HG03135 (cell line): ENCODE results near the gene ARID1B.

ENCODE experiments used
- ATAC-seq: cut with Tn5 transposase; IDR thresholded peaks from one replicate; pipeline ENCODE4 v1.9.1; 2021; ENCODE audit warnings: mild to moderate bottlenecking, moderate library complexity; ENCODE audit not compliant: unreplicated experiment

The ARID1B gene

DNA sequence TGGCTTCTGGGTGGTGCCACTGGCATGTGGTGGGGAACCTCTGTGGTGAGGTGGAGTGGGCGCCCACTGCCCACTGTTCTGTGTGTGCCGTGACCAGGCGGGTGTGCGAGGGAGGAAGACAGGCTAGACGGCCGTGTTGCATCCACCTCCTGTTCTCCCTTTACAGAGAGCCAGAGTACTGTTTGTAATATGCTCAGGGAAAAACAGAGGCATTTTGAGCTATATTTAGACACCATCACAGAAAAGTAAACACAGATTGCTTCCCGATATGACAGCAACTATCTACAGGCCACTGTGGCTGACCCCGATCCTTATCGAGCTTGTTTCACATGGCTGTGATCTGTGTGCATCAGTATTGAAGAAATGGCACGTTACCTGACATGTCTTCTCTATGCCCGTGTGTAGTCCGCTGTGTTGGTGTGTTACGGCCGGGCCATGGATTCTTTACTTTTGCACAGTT lies 45.6 kb downstream of the ARID1B start:
- ATAC-seq = no peak

GRCh38 chr6:156824142-156824541 lies 47.0 kb downstream of the ARID1B start:
- ATAC-seq = no peak

- ATAC-seq = no peak
These were observed 48.3 kb downstream of the ARID1B start for GRCh38 chr6:156825475-156825874.

DNA sequence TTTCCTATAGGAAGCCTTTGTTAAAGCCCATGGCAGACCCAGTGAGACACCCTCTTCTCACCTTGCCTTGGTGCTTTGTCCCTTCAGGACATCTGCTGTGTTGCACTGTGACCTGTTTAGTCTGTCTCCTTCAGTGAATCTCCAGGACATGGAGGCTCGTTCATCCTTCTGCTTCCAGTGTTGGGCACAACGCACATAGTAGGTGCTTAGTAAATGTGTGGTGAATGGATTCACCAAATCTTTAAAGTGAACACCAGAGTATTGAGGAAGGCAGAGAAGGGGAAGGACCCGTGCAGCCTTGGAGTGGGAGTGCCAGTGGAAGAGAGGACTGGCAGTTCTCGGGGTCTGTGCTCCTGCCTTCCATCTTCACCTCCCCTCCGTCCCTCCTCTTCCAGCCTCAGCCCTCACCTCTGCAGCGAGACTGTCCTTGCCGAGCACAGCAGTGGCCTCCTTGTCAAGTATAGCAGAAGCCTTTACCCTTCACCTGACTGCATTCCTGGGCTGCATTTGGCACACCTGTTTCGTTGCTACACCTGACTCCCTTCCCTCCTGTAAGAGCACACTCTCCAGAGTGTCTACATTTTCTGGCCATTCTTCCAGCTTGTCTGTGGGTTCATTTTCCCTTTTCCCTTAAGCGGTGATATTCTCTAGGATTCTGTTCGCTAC lies 49.2 kb downstream of the ARID1B start:
- ATAC-seq = no peak

DNA sequence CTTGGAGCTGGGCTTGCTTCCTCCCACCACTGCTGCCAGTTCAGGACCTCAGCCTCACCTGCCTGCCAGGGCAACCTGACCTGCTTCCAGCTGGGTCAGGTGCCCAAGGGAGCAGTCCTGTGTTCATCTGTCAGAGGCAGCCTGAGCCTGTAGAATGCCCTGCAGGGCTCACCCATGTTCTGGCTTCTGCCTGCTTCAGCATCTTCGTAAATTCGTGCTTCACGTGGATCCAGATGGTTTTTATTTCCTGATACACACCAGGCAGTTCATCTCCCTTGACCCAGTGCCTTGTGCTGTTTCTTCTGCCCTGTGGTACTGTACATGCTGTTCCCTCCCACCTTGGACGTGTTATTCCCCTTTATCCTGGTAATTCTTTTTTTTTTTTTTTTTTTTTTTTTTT lies 50.2 kb downstream of the ARID1B start:
- ATAC-seq = no peak

DNA sequence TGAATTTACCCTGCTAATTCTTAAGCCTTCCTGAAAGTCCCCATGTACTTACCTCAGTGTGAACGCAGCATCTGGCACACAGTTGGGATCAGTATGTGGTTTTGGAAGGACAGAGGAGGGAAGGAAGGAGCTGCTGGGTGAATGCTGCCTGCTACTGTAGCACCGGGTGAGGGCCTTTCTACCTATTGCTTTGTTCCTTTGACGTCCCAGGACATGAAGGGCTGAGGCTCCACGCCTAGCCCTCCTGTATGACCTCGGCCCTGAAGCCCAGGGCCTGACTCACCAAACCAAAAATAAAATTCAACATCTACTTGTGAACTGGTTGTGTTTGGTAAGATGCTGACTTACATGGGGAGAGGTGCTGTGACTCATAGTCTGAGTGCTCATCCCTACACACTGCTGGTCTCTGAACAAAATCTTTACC lies 51.1 kb downstream of the ARID1B start:
- no peak for ATAC-seq

- ATAC-seq = no peak
These were observed 52.9 kb downstream of the ARID1B start for GRCh38 chr6:156830126-156830525.

DNA sequence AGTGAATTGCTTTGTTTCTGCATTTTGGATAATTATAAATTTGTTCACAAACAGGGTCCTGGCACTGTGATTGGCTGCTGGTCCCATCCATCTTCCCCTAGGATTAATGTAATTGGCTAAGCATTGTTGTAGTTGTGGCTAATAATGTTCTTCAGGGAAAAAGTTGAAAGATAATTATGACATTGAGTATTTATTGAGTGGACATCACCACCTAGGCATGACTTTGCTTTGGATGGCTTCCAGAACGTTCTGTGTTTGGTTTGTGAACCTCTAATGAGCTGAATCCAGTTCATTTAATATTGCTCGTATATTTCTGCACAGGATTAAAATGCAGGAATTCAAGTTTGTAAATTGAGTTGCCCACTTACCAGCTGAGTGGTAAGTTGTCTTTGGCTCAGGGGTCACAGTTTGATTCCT lies 55.1 kb downstream of the ARID1B start:
- no peak for ATAC-seq

DNA sequence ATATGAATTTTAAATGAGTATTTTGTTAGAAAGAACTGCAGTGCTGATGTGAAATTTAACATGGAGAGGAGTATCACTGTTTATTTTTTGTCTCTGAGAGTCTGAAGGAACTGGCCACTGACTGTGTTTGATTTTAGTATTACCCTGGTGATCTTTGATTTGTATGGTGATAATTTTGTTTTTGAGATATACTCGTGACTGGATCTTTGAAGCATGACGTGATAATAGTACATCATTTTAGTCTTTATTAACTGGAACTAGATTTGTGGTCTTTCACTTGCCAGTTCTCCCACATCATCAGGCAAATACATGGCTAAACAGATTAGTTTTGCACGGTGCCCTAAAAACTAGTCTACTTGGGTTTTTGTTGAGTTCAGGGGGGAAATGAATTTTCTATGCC lies 55.5 kb downstream of the ARID1B start:
- no peak for ATAC-seq

- no peak for ATAC-seq
These were observed 56.6 kb downstream of the ARID1B start for GRCh38 chr6:156833755-156834154.

DNA sequence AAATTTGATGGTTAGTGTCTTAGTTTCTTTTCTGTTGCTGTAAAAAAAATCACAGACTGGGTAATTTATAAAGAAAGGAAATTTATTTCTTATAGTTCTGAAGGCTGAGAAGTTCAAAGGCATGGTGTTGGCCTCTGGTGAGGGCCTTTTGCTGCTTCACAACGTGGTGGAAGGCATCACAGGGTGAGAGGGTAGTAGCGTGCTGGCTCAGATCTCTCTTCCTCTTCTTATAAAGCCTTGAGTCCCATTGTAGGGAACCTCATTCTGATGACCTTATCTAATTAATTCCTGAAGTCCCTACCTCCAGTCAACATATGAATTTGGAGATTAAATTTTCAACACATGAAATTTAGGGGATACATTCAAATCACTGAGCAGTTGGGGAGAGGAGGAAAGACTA lies 62.0 kb downstream of the ARID1B start:
- ATAC-seq = no peak

DNA sequence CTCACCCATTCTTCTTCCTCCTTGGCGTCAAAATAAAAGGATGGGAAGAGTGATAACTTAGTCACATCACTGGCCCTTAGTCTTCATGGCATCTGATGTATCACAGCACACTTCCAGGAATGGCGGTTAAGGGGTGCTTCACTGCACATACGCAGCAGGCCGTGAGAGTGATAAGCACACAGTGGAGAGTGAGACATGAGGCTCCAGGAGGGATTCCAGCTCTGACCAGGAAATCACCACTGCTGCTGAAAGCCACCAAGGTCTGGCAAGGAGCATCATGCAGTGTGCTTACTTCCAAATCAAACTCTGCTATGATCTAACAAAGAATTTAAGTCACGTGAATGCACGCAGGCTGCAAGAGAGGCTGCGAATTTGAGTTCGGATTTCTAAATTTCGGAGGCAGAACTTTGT lies 62.4 kb downstream of the ARID1B start:
- ATAC-seq = no peak

DNA sequence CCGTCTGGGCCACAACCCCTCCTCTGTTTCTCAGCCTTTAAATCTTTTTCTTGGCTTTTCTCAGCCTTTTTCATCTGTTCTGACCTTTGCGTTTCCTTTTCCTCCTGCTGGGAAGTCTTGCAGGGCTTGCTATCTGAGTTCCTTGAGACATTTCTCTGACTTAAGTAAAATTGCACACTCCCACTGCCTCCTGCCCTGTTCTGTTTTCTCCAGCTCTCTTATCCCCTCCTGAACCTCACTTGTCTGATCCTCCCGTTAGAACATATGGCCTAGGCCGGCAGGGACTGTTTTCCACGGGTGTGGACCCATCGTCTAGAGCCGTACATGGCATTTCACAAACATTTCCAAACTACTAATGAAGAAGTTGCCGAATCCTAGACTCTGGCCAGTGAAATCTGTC lies 63.0 kb downstream of the ARID1B start:
- ATAC-seq = no peak

GRCh38 chr6:156840606-156841005 lies 63.4 kb downstream of the ARID1B start:
- ATAC-seq = no peak

DNA sequence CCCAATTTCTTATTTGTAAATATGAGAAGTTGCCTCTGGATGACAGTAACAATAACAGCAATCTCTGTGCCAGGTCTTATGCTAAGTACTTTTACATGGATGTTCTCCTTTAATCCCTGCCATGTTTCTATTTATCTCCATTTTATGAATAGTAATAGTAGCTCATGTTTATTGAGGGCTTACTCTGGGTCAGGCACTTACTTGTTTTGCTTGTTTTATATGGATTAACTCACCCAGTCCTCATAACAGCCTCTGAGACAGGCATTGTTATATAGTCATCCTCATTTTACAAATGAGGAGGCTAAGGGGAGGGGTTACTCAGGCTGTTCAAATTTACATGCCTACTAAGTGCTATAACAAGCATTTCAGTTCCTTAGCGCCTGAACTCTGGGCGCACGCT lies 64.3 kb downstream of the ARID1B start:
- no peak for ATAC-seq

DNA sequence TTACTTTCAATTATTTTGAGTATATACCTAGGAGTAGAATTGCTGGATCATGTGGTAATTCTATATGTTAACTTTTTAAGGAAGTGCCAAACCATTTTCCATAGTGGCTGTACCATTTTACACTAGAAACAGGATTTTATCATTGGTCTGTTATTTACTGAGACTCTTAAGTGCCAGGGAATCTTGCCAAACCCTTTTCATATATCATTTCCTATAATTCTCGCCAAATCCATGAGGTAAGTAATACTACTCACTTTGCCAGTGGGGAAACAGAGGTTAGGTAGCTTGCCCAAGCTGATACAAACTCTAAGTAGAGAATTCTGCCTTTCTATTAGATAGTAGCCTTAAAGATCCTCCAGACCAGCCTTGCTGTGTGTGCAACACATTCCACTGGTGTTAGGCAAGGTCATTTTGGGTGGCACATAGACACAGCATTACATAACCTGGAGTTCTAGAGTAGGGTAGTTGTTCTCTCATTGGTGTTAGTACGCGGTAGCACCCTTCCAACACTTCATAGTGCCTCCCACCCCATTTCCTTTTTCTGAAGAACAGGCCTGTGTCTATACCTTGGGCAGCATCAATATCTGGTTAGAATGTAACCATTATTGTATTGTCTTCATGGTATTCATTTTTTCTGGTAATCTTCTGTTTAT lies 65.5 kb downstream of the ARID1B start:
- no peak for ATAC-seq

GRCh38 chr6:156844089-156844488 lies 66.9 kb downstream of the ARID1B start:
- ATAC-seq = no peak

GRCh38 chr6:156845454-156846155 lies 68.4 kb downstream of the ARID1B start:
- no peak for ATAC-seq

DNA sequence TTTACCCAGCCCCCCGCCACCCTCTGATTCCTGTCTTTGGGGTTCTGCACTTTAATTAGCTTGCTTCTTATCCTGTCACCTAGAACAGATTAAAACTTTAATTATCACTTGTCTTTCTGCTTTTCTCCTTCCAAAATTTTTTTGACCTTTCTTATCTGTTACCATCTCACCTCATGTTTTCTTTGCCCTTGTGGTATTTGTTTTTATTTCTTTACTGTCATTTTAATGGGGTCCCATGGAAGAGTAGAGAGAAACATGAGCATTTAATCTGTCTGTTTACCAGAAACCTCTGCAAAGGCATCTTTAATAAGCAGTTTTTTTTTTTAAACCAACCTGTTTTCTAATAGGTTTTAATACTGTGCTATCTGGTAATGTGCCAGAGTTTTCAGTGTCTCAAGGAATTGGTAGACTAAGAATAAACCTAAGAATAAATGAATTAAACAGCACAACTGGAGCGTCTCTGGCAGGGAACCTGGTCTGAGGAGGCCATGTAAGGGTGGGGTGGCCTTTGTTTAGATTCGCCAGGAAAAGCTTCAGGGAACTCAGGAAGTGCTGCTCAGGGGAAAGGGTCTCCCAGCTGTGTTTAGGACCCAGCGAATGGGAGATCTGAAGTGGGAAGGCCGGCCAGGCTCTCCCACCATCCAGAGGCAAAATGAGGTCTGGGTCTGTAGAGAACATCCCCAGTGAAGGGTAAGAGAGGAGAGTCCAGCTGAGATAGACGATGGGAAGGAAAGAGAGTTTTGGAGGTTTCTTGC lies 69.8 kb downstream of the ARID1B start:
- no peak for ATAC-seq

- no peak for ATAC-seq
These were observed 70.9 kb downstream of the ARID1B start for GRCh38 chr6:156848123-156848522.

DNA sequence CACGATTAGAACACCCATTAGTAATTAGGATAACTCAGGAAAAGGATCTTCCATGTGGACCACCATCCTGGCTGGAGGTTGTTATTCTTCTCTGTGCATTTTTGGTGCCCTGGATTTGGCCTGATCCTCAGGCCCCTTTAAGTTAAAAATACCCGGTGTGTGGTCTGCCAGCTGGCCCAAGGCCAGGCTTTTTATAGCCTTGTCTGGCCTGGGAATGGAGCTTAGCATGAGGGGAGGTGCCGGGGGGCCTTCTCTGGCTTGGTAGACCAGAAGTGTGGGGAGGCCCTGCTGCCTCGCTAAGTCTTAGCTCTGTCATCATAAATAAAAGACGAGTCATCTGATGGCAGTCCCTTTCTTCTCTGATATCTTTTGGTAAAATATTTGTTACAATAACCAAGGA lies 71.4 kb downstream of the ARID1B start:
- ATAC-seq = no peak
